ENCODE results near the gene EPYC. TPM values are rescaled to one million over a fixed set of nuclear protein-coding genes. Genes with fewer than 3 reads are reported as not detected.

Gene EPYC
- total and polyA plus RNA-seq, 4 donors, result not detected

DNA sequence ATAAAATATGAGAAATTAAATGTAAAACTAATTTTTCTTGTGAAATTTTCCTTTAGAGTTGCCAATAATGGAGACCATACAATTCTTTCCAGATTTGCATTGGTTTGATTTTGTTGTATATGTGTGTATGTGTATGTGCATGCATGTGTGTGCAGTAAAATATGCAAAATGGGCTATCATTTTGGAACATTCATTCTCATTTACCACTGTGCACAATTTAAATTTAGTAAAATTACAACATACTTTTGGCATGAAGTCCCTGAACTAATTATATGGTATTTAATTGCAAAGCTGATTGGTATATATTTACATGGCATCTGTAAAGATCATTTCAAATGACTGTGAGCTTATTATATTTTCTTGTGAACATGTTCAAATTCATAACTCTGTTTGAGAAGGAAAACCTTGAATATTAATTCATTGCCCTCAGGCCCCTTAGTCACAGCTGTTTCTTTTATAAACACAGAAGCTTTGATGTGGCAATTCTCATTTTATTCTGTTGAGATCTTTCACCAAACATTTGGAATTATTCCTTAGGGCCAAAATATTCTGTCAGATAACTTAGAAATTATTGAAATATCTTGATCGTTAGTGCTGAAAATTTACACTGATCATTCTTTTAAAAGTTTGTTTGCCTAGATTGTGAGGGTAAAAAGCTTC lies 35.5 kb upstream of the EPYC start (continued):
- no peak for TF ChIP-seq GABPA (IDR thresholded peaks at IDR 0.05 in 1 of 2, conservative IDR thresholded peaks at IDR 0.05 in 1 of 2)
- TF ChIP-seq RXRA (IDR thresholded peaks at IDR 0.05), result no peak
- no peak for TF ChIP-seq HNF4A (conservative IDR thresholded peaks at IDR 0.05)
- TF ChIP-seq FOXA1 (IDR thresholded peaks at IDR 0.05), result no peak
- TF ChIP-seq, protein P1, sequence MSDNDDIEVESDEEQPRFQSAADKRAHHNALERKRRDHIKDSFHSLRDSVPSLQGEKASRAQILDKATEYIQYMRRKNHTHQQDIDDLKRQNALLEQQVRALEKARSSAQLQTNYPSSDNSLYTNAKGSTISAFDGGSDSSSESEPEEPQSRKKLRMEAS (IDR thresholded peaks at IDR 0.05), result no peak
- TF ChIP-seq, protein P2, sequence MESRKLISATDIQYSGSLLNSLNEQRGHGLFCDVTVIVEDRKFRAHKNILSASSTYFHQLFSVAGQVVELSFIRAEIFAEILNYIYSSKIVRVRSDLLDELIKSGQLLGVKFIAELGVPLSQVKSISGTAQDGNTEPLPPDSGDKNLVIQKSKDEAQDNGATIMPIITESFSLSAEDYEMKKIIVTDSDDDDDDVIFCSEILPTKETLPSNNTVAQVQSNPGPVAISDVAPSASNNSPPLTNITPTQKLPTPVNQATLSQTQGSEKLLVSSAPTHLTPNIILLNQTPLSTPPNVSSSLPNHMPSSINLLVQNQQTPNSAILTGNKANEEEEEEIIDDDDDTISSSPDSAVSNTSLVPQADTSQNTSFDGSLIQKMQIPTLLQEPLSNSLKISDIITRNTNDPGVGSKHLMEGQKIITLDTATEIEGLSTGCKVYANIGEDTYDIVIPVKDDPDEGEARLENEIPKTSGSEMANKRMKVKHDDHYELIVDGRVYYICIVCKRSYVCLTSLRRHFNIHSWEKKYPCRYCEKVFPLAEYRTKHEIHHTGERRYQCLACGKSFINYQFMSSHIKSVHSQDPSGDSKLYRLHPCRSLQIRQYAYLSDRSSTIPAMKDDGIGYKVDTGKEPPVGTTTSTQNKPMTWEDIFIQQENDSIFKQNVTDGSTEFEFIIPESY (IDR thresholded peaks at IDR 0.05), result no peak

DNA sequence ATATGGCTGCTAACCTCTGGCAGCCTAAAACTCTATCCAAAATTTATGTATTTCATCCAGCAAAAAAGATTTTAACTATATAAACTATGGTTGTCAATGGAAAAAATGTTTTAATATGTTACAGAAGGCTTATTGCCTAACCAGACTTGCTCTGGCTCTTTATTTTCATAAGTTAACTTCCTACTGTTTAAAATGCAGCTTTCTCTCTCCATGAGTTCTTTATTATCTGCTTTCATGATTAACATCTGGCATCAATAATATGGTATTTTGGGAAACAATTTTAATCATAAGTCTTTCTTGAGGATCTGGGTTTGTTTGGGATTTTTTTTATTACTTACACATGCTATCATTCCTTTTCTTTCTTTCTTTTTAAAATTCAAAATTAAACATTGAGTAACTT lies 32.5 kb upstream of the EPYC start:
- no peaks in the 10 kb centered on the region for H3K36me3 ChIP-seq (ENCODE audit: control insufficient read depth in 4 of 4, insufficient read depth in 3 of 4, low read depth in 1 of 4, low read length in 3 of 4)
- H3K4me1 ChIP-seq (ENCODE audit: control insufficient read depth in 4 of 4, insufficient read depth in 4 of 4, low read length in 3 of 4), result no peaks in the 10 kb centered on the region
- no peak overlapping the region for H3K27ac ChIP-seq (ENCODE audit: low read depth in 1 of 2, low read length in 2 of 2)
- TF ChIP-seq GABPA (IDR thresholded peaks at IDR 0.05 in 1 of 2, conservative IDR thresholded peaks at IDR 0.05 in 1 of 2) (no peak), RAD21 (IDR thresholded peaks at IDR 0.05) (no peak), HNF4G (IDR thresholded peaks at IDR 0.05) (no peak), YY1 (IDR thresholded peaks at IDR 0.05) (no peak), RXRA (IDR thresholded peaks at IDR 0.05) (no peak), TAF1 (conservative IDR thresholded peaks at IDR 0.05) (no peak), NR2F2 (IDR thresholded peaks at IDR 0.05) (no peak)
- TF ChIP-seq, protein P1 (IDR thresholded peaks at IDR 0.05), result no peak
- TF ChIP-seq, protein P3, sequence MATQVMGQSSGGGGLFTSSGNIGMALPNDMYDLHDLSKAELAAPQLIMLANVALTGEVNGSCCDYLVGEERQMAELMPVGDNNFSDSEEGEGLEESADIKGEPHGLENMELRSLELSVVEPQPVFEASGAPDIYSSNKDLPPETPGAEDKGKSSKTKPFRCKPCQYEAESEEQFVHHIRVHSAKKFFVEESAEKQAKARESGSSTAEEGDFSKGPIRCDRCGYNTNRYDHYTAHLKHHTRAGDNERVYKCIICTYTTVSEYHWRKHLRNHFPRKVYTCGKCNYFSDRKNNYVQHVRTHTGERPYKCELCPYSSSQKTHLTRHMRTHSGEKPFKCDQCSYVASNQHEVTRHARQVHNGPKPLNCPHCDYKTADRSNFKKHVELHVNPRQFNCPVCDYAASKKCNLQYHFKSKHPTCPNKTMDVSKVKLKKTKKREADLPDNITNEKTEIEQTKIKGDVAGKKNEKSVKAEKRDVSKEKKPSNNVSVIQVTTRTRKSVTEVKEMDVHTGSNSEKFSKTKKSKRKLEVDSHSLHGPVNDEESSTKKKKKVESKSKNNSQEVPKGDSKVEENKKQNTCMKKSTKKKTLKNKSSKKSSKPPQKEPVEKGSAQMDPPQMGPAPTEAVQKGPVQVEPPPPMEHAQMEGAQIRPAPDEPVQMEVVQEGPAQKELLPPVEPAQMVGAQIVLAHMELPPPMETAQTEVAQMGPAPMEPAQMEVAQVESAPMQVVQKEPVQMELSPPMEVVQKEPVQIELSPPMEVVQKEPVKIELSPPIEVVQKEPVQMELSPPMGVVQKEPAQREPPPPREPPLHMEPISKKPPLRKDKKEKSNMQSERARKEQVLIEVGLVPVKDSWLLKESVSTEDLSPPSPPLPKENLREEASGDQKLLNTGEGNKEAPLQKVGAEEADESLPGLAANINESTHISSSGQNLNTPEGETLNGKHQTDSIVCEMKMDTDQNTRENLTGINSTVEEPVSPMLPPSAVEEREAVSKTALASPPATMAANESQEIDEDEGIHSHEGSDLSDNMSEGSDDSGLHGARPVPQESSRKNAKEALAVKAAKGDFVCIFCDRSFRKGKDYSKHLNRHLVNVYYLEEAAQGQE (IDR thresholded peaks at IDR 0.05), result no peak
- TF ChIP-seq, protein P4, sequence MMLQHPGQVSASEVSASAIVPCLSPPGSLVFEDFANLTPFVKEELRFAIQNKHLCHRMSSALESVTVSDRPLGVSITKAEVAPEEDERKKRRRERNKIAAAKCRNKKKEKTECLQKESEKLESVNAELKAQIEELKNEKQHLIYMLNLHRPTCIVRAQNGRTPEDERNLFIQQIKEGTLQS (IDR thresholded peaks at IDR 0.05), result no peak
- H3K9me3 ChIP-seq (ENCODE audit: control insufficient read depth in 4 of 4, low read length in 3 of 4), result no peaks in the 10 kb centered on the region
- H3K27me3 ChIP-seq (ENCODE audit: control insufficient read depth in 4 of 4, insufficient read depth in 4 of 4, low read length in 3 of 4), result no peaks in the 10 kb centered on the region
- H3K9ac ChIP-seq (ENCODE audit: low read depth in 1 of 2, low read length in 2 of 2), result no peak overlapping the region
- no peak overlapping the region for H3K4me3 ChIP-seq (ENCODE audit: low read depth in 1 of 3, low read length in 3 of 3)
- no peak for DNase-seq (ENCODE audit: low spot score)

DNA sequence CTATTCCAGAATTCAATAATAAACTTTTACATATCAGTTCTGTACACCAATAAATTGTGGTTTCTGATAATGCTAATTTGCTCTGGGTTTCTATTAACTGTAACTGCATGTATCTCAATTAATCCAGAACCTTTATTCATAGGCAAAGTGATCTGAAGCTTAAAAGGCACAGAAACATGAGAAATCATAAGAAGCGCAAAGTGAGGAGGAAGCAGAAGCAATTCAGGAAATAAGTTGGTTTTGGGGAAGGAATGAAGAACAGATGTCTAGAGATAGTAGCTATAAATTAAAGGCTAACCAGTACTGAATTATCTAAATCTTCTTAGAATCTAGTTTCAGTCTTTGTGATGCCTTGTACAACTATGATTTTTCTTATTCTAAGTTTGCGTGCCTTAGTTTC lies 28.5 kb upstream of the EPYC start:
- Histone ChIP-seq H3K36me3 (ENCODE audit: control insufficient read depth in 4 of 4, insufficient read depth in 3 of 4, low read depth in 1 of 4, low read length in 3 of 4) (no peaks in the 10 kb centered on the region), H3K9me3 (ENCODE audit: control insufficient read depth in 4 of 4, low read length in 3 of 4) (no peaks in the 10 kb centered on the region), H3K27me3 (ENCODE audit: control insufficient read depth in 4 of 4, insufficient read depth in 4 of 4, low read length in 3 of 4) (no peaks in the 10 kb centered on the region), H3K4me1 (ENCODE audit: control insufficient read depth in 4 of 4, insufficient read depth in 4 of 4, low read length in 3 of 4) (no peaks in the 10 kb centered on the region), H3K27ac (ENCODE audit: low read depth in 1 of 2, low read length in 2 of 2) (no peak overlapping the region), H3K4me3 (ENCODE audit: low read depth in 1 of 3, low read length in 3 of 3) (no peak overlapping the region), H3K9ac (ENCODE audit: low read depth in 1 of 2, low read length in 2 of 2) (no peak overlapping the region)
- 83% methylated on average over 2 of the region's 2 CpGs for WGBS
- TF ChIP-seq YY1 (IDR thresholded peaks at IDR 0.05) (no peak), NR2F2 (IDR thresholded peaks at IDR 0.05) (no peak), EGR1 (IDR thresholded peaks at IDR 0.05; ENCODE audit: low read depth in 2 of 2) (no peak), TAF1 (conservative IDR thresholded peaks at IDR 0.05) (no peak), GABPA (IDR thresholded peaks at IDR 0.05 in 1 of 2, conservative IDR thresholded peaks at IDR 0.05 in 1 of 2) (no peak), RAD21 (IDR thresholded peaks at IDR 0.05) (no peak), HNF4A (conservative IDR thresholded peaks at IDR 0.05) (no peak), HNF4G (IDR thresholded peaks at IDR 0.05) (no peak), FOXA1 (IDR thresholded peaks at IDR 0.05) (no peak), SP1 (IDR thresholded peaks at IDR 0.05) (no peak), JUND (IDR thresholded peaks at IDR 0.05) (no peak)
- TF ChIP-seq, protein P2 (IDR thresholded peaks at IDR 0.05), result no peak
- TF ChIP-seq, protein P4 (IDR thresholded peaks at IDR 0.05), result no peak
- TF ChIP-seq, protein P3 (IDR thresholded peaks at IDR 0.05), result no peak
- DNase-seq (ENCODE audit: low spot score), result no peak

Measured in liver (tissue), 9 donors.